CD8-positive, alpha-beta memory T cell (primary cell): ENCODE results near the gene ENDOD1. TPM values are rescaled to one million over a fixed set of nuclear protein-coding genes. Genes with fewer than 3 reads are reported as not detected.
A peak's percentile ranks its signal among the peaks of the same experiment; 100 is the strongest.

Source experiments
- CTCF ChIA-PET: fragments of 350-600 bp; sonication (Branson Sonifier 250); formaldehyde crosslinking; loops from one replicate; lab custom pipeline; 2021; ENCODE audit warnings: antibody characterized with exemption; lab: Charles Lee
- POLR2A ChIA-PET: fragments of 350-600 bp; sonication (Branson Sonifier 250); formaldehyde crosslinking; loops from one replicate; lab custom pipeline; 2021; ENCODE audit warnings: antibody characterized with exemption; lab: Charles Lee
- DNase-seq, 5 donors: peaks; one replicate each; pipeline versions ENCODE4 v3.0.0 to v3.0.0-alpha.2; 2020 to 2022; ENCODE audit warnings: mixed read lengths in 1 of 5
- H3K27ac ChIP-seq: one replicate; pipeline ENCODE4 v1.7.0; 2013; ENCODE audit warnings: low read depth, mild to moderate bottlenecking, low read length, moderate library complexity
- H3K27me3 ChIP-seq: 2 replicates; pipeline ENCODE4 v1.7.0; 2013; ENCODE audit warnings: low read length, mild to moderate bottlenecking; ENCODE audit not compliant: insufficient read depth, poor library complexity, severe bottlenecking
- H3K36me3 ChIP-seq: 2 replicates; pipeline ENCODE4 v1.7.0; 2013; ENCODE audit warnings: mild to moderate bottlenecking, low read length, moderate library complexity; ENCODE audit not compliant: insufficient read depth
- H3K4me1 ChIP-seq: 2 replicates; pipeline ENCODE4 v1.7.0; 2013; ENCODE audit warnings: mild to moderate bottlenecking, low read length, moderate library complexity; ENCODE audit not compliant: insufficient read depth
- H3K4me3 ChIP-seq: 2 replicates; pipeline ENCODE4 v1.7.0; 2013; ENCODE audit warnings: mild to moderate bottlenecking, low read length
- H3K9me3 ChIP-seq: 2 replicates; pipeline ENCODE4 v1.7.0; 2013; ENCODE audit warnings: mild to moderate bottlenecking, low read length
- H3K27ac Mint-ChIP-seq, 8 donors: one replicate each; pipeline ENCODE4 v1.8.0; 2020 to 2021; ENCODE audit warnings: mixed read lengths in 8 of 8, mild to moderate bottlenecking in 6 of 8, inconsistent platforms in 3 of 8, moderate library complexity in 3 of 8
- H3K27me3 Mint-ChIP-seq, 2 donors: one replicate each; pipeline ENCODE4 v1.8.0; 2020 to 2021; ENCODE audit warnings: mixed read lengths in 2 of 2, mild to moderate bottlenecking in 1 of 2, moderate library complexity in 1 of 2
- H3K36me3 Mint-ChIP-seq, 3 donors: one replicate each; pipeline ENCODE4 v1.8.0; 2020 to 2021; ENCODE audit warnings: mixed read lengths in 3 of 3, inconsistent platforms in 1 of 3, mild to moderate bottlenecking in 1 of 3
- H3K4me1 Mint-ChIP-seq, 3 donors: one replicate each; pipeline ENCODE4 v1.8.0; 2020 to 2021; ENCODE audit warnings: mixed read lengths in 3 of 3, inconsistent platforms in 1 of 3, mild to moderate bottlenecking in 1 of 3
- H3K4me3 Mint-ChIP-seq, 7 donors: one replicate each; pipeline ENCODE4 v1.8.0; 2020 to 2021; ENCODE audit warnings: mixed read lengths in 7 of 7, mild to moderate bottlenecking in 6 of 7, moderate library complexity in 4 of 7, inconsistent platforms in 2 of 7
- H3K9me3 Mint-ChIP-seq, 5 donors: one replicate each; pipeline ENCODE4 v1.8.0; 2020 to 2022; ENCODE audit warnings: mixed read lengths in 5 of 5, mild to moderate bottlenecking in 3 of 5, moderate library complexity in 2 of 5, inconsistent platforms in 1 of 5
- polyA plus RNA-seq: library from polyadenylated mRNA; unstranded; fragments of 300-500 nt; fragmentation: Illumina TruSeq; gene quantifications from one replicate; pipeline ENCODE4 v1.2.3, GENCODE V29; 2021
- total RNA-seq, 2 experiments: library from RNA; stranded (reverse); gene quantifications; one replicate each; pipeline ENCODE4 v1.2.3, GENCODE V29; 2021

ENDOD1 gene
- total and polyA plus RNA-seq, 3 experiments from 2014 or later = 11.1 to 30.1 (median 29.6) TPM

GRCh38 chr11:95150956-95151684 is 61.5 kb downstream of the ENDOD1 start:
- H3K9me3 Mint-ChIP-seq = peaks cover 0 to 1% (median 0%) of the 10 kb centered on the region in 5 donors
- peaks cover 0 to 6% (median under 1%) of the 10 kb centered on the region in 3 donors for H3K36me3 Mint-ChIP-seq
- Histone ChIP-seq H3K4me3 (peak overlapping the region; percentile 68), H3K4me1 (peaks cover 26% of the 10 kb centered on the region), H3K36me3 (no peaks in the 10 kb centered on the region), H3K9me3 (no peaks in the 10 kb centered on the region), H3K27me3 (no peaks in the 10 kb centered on the region), H3K27ac (peak overlapping the region; percentile 60)
- peaks cover 31 to 45% (median 34%) of the 10 kb centered on the region in 3 donors for H3K4me1 Mint-ChIP-seq
- H3K27me3 Mint-ChIP-seq = peaks cover 2 to 3% of the 10 kb centered on the region in 2 donors
- H3K4me3 Mint-ChIP-seq = peak overlapping the region; percentile 86 to 95 (median 93)
- ChIA-PET CTCF (interaction anchor here (0.7 to 14.5 kb wide), 21 partner anchors 10 to 650 kb away, joined by 3 to 335 read pairs (median 10); partner anchors contain the start of genes CEP57, CWC15, ENDOD1 and FAM76B), POLR2A (interaction anchor here (0.6 to 3.7 kb wide), 6 partner anchors 62 to 638 kb away, joined by 3 to 25 read pairs (median 10); partner anchors contain the start of genes CEP57, ENDOD1, FAM76B and SRSF8)
- DNase-seq = peak; percentile 86 to 95 (median 90)
- peak overlapping the region; percentile 90 to 99 (median 97) for H3K27ac Mint-ChIP-seq

DNA sequence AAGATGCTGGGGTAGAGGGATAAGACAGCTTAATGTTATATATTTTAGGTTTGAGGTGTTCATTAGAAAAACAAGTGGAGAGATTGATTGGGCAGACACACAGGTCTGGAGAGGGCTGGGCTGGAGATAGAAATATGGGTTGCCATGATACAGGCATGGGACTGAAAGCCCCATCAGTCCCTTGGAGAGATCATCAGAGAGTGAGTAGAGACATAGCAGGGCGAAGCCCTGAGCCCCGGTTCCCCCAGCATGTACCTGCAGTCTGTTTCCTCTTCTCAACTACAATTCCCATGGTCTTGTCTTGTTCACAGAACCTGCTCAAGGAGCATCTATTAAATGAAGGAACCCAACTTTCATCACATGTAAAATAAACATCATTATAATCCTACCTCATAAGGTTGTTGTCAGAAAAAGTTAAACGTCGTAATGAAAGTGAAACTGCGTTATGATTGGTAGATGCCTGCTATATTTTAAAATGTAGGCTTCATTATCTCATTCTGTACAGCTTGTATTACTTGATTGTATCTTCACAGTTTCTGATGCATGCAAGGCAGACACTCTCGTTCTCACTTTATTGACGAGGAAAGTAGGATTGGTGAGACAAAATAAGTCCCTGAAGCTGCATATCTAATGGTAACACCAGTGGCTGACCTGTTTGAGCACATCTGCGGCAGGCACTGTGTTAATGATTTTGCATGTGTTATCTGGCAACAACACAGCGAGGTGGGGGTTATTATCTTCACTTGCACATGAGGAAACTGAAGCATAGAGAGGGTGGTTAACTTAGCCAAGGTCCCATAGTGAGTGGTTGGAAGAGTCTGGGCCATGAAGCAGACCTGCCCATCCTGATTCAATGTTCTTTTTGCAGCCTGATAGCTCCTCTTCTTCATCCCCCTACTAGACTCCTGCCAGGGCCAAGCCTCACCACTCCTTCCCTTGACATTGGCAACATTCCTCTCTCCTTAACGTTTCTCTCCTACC is 63.5 kb downstream of the ENDOD1 start:
- Histone ChIP-seq H3K9me3 (no peaks in the 10 kb centered on the region), H3K27ac (peak overlapping the region; percentile 62), H3K36me3 (no peaks in the 10 kb centered on the region), H3K4me1 (peaks cover 36% of the 10 kb centered on the region), H3K27me3 (no peaks in the 10 kb centered on the region), H3K4me3 (peak overlapping the region; percentile 44)
- peak overlapping the region; percentile 86 to 95 (median 90) for H3K4me3 Mint-ChIP-seq
- CTCF ChIA-PET = interaction anchor here (0.7 to 14.5 kb wide), 26 partner anchors 13 to 1311 kb away, joined by 3 to 335 read pairs (median 7); partner anchors contain the start of genes CEP57, ENDOD1, FAM76B and SESN3
- no peaks in the 10 kb centered on the region for H3K27me3 Mint-ChIP-seq
- peaks cover 4 to 6% (median 5%) of the 10 kb centered on the region in 3 donors for H3K36me3 Mint-ChIP-seq
- H3K4me1 Mint-ChIP-seq = peaks cover 40 to 53% (median 52%) of the 10 kb centered on the region in 3 donors
- peaks cover 0 to 1% (median 0%) of the 10 kb centered on the region in 5 donors for H3K9me3 Mint-ChIP-seq
- DNase-seq = peak in 2 of 5 donors; percentile 26 to 37
- POLR2A ChIA-PET = interaction anchor here (1.0 to 3.7 kb wide), 7 partner anchors 64 to 636 kb away, joined by 4 to 25 read pairs (median 10); partner anchors contain the start of genes CEP57, ENDOD1, FAM76B and SESN3
- peak overlapping the region; percentile 90 to 99 (median 98) for H3K27ac Mint-ChIP-seq

- peak overlapping the region; percentile 86 to 95 (median 90) for H3K4me3 Mint-ChIP-seq
- CTCF ChIA-PET = interaction anchor here (0.7 to 14.5 kb wide), 21 partner anchors 11 to 1310 kb away, joined by 3 to 335 read pairs (median 6); partner anchors contain the start of genes CEP57, ENDOD1, FAM76B and SESN3
- Histone ChIP-seq H3K27ac (peak overlapping the region; percentile 62), H3K27me3 (no peaks in the 10 kb centered on the region), H3K4me3 (peak overlapping the region; percentile 44), H3K36me3 (no peaks in the 10 kb centered on the region), H3K9me3 (no peaks in the 10 kb centered on the region), H3K4me1 (peaks cover 38% of the 10 kb centered on the region)
- POLR2A ChIA-PET = interaction anchor here (1.0 to 3.7 kb wide), 6 partner anchors 28 to 551 kb away, joined by 3 to 25 read pairs (median 8); partner anchors contain the start of genes ENDOD1 and SESN3
- H3K27ac Mint-ChIP-seq = peak overlapping the region; percentile 90 to 99 (median 98)
- peaks cover 0 to 1% (median 0%) of the 10 kb centered on the region in 5 donors for H3K9me3 Mint-ChIP-seq
- no peaks in the 10 kb centered on the region for H3K27me3 Mint-ChIP-seq
- no peak for DNase-seq
- peaks cover 5 to 6% (median 6%) of the 10 kb centered on the region in 3 donors for H3K36me3 Mint-ChIP-seq
- H3K4me1 Mint-ChIP-seq = peaks cover 43 to 56% (median 56%) of the 10 kb centered on the region in 3 donors
Measured at GRCh38 chr11:95153857-95154246, 64.2 kb downstream of the ENDOD1 start.

DNA sequence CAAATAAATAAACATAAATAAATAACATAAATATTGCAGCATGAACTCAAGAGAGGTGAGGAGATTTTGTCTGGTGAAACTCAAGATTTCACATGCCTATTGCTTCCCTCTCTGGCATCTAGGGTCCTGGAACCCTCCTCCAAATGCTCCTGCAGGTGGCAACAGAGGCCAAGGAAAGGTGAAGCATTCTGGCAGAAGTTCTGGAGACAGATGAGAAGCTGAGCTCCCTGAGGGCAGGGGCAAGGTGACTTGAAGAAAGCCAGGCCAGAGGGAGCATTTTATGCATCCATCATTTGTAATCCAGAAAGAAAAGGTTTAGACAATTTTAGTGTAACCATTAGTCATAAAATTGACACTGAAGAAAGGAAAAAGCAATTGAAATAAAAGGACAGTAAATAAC is 64.9 kb downstream of the ENDOD1 start:
- Mint-ChIP-seq H3K27me3 (no peaks in the 10 kb centered on the region), H3K4me3 (peak overlapping the region in 1 of 7 donors; percentile 13), H3K9me3 (no peaks in the 10 kb centered on the region), H3K36me3 (peaks cover 5 to 6% (median 6%) of the 10 kb centered on the region in 3 donors), H3K27ac (peak overlapping the region in 6 of 8 donors; percentile 22 to 99 (median 73)), H3K4me1 (peaks cover 43 to 56% (median 56%) of the 10 kb centered on the region in 3 donors)
- no peak overlapping the region for H3K4me3 ChIP-seq
- H3K4me1 ChIP-seq = peaks cover 38% of the 10 kb centered on the region
- peak overlapping the region; percentile 62 for H3K27ac ChIP-seq
- H3K27me3 ChIP-seq = no peaks in the 10 kb centered on the region
- H3K9me3 ChIP-seq = no peaks in the 10 kb centered on the region
- peak in 4 of 5 donors; percentile 26 to 78 (median 46) for DNase-seq
- ChIA-PET POLR2A (interaction anchor here (1.0 to 1.9 kb wide), 4 partner anchors 27 to 87 kb away, joined by 3 to 11 read pairs (median 8); partner anchors contain the start of gene SESN3), CTCF (interaction anchor here (0.7 to 14.5 kb wide), 25 partner anchors 10 to 1309 kb away, joined by 3 to 335 read pairs (median 6); partner anchors contain the start of genes CEP57, ENDOD1, FAM76B and SESN3)
- no peaks in the 10 kb centered on the region for H3K36me3 ChIP-seq

- H3K4me1 Mint-ChIP-seq = peaks cover 43 to 56% (median 52%) of the 10 kb centered on the region in 3 donors
- Histone ChIP-seq H3K4me1 (peaks cover 38% of the 10 kb centered on the region), H3K4me3 (no peak overlapping the region), H3K9me3 (no peaks in the 10 kb centered on the region), H3K27me3 (no peaks in the 10 kb centered on the region), H3K27ac (no peak overlapping the region), H3K36me3 (no peaks in the 10 kb centered on the region)
- H3K9me3 Mint-ChIP-seq = no peaks in the 10 kb centered on the region
- ChIA-PET CTCF (interaction anchor here (0.7 to 14.5 kb wide), 19 partner anchors 9 to 1308 kb away, joined by 3 to 335 read pairs (median 6); partner anchors contain the start of genes CEP57, FAM76B, SESN3 and SRSF8), POLR2A (no interaction called here)
- DNase-seq = no peak
- peaks cover 5 to 9% (median 6%) of the 10 kb centered on the region in 3 donors for H3K36me3 Mint-ChIP-seq
- H3K4me3 Mint-ChIP-seq = no peak overlapping the region
- no peaks in the 10 kb centered on the region for H3K27me3 Mint-ChIP-seq
- H3K27ac Mint-ChIP-seq = peak overlapping the region in 4 of 8 donors; percentile 7 to 74 (median 48)
Measured at GRCh38 chr11:95155385-95155784, 65.7 kb downstream of the ENDOD1 start.

DNA sequence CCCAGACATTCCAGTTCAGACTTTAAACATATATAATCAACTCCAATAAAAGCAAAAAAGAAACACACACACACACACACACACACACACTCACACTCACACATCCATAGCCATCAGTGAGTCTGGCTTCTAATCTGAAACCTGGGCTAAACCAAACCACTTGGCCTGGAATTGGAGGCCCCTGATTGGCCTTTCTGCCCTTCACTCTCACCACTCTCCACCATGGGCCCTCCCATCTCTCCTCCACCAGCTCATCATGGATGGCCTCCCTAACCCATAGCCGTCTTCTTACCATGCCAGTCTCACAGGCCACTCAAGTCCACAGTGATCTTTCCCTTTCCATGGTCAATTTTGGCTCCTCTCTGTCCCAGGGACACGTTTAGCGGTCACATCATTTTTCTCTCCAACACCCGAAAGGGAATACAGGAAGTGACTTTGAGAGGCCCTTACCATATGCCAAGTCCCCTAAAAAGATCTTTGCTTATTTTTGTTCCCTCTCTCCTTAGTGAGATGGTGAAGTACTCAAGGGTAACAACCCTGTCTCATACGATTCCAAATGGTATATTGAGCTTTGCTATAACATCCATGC is 66.6 kb downstream of the ENDOD1 start:
- no peaks in the 10 kb centered on the region for H3K9me3 Mint-ChIP-seq
- ChIA-PET CTCF (interaction anchor here (1.1 to 14.5 kb wide), 3 partner anchors 9 to 546 kb away, joined by 3 to 335 read pairs (median 6); no protein-coding TSS in a partner anchor), POLR2A (interaction anchor here (0.6 kb wide), 1 partner anchor 597 kb away, joined by 3 read pairs; no protein-coding TSS in a partner anchor)
- peak overlapping the region in 5 of 8 donors; percentile 7 to 88 (median 13) for H3K27ac Mint-ChIP-seq
- no peaks in the 10 kb centered on the region for H3K27me3 ChIP-seq
- H3K36me3 ChIP-seq = no peaks in the 10 kb centered on the region
- DNase-seq = no peak
- H3K4me1 Mint-ChIP-seq = peaks cover 43 to 55% (median 49%) of the 10 kb centered on the region in 3 donors
- H3K27me3 Mint-ChIP-seq = no peaks in the 10 kb centered on the region
- no peak overlapping the region for H3K4me3 ChIP-seq
- H3K4me3 Mint-ChIP-seq = no peak overlapping the region
- peaks cover 5 to 9% (median 6%) of the 10 kb centered on the region in 3 donors for H3K36me3 Mint-ChIP-seq
- H3K27ac ChIP-seq = no peak overlapping the region
- H3K9me3 ChIP-seq = no peaks in the 10 kb centered on the region
- H3K4me1 ChIP-seq = peaks cover 38% of the 10 kb centered on the region
